Aorta (tissue), 5 donors: ENCODE measurements around the gene XXYLT1. TPM values are rescaled to one million over a fixed set of nuclear protein-coding genes. Genes with fewer than 3 reads are reported as not detected.
"Not testable (repeated sequence)": the region's sequence is repeated elsewhere in the genome, so short reads cannot be mapped to it uniquely, and the experiment has no call there.

ENCODE experiments used
- ATAC-seq: fragments of 200-7000 bp; cut with Tn5 transposase; one replicate; pipeline ENCODE4 v1.9.1; 2022; ENCODE audit warnings: moderate library complexity; ENCODE audit not compliant: low FRiP score
- DNase-seq, 2 donors: peaks; one replicate each; pipeline ENCODE4 v3.0.0-alpha.2; 2020
- H3K27ac ChIP-seq, 2 donors: one replicate each; pipeline ENCODE4 v1.5.1; 2013; ENCODE audit warnings: low read length in 2 of 2, mild to moderate bottlenecking in 2 of 2, moderate library complexity in 2 of 2, control low read depth in 1 of 2, inconsistent platforms in 1 of 2, low read depth in 1 of 2
- H3K27me3 ChIP-seq, 2 donors: one replicate each; pipeline ENCODE4 v1.6.1; 2013; ENCODE audit warnings: control low read depth in 1 of 2, low read length in 1 of 2, mild to moderate bottlenecking in 1 of 2, moderate library complexity in 1 of 2; ENCODE audit not compliant: insufficient read depth in 2 of 2, control insufficient read depth in 1 of 2
- H3K36me3 ChIP-seq, 2 donors: one replicate each; pipeline ENCODE4 v1.6.1; 2013; ENCODE audit warnings: control low read depth in 1 of 2, low read length in 1 of 2, mild to moderate bottlenecking in 1 of 2; ENCODE audit not compliant: insufficient read depth in 2 of 2, control insufficient read depth in 1 of 2
- H3K4me1 ChIP-seq, 2 donors: one replicate each; pipeline ENCODE4 v1.6.1; 2013; ENCODE audit warnings: low read length in 2 of 2, control low read depth in 1 of 2, mild to moderate bottlenecking in 1 of 2, moderate library complexity in 1 of 2; ENCODE audit not compliant: insufficient read depth in 2 of 2, control insufficient read depth in 1 of 2
- H3K4me3 ChIP-seq, 2 donors: one replicate each; pipeline ENCODE4 v1.5.1; 2013; ENCODE audit warnings: low read length in 2 of 2, control low read depth in 1 of 2, mild to moderate bottlenecking in 1 of 2
- H3K9me3 ChIP-seq: one replicate; pipeline ENCODE4 v1.6.1; 2013; ENCODE audit warnings: mild to moderate bottlenecking, low read length; ENCODE audit not compliant: control insufficient read depth
- WGBS, 2 donors: extraction: QIAGEN DNeasy Blood & Tissue Kit; methylation state at CpG; one replicate each; pipeline ENCODE4 v1.1.7; 2013; 5-methylcytosine and 5-hydroxymethylcytosine counted together
- intact Hi-C, 2 donors: fragments of 100-400 bp; cut with DNase I; formaldehyde crosslinking; loops; one replicate each; pipeline versions ENCODE4 v1.14.2 to v1.15.0; 2022
- polyA plus RNA-seq, 2 donors: library from polyadenylated mRNA; stranded (reverse); fragments of 200-250 nt; gene quantifications; one replicate each; pipeline ENCODE4 v1.2.3, GENCODE V29; 2013
- total RNA-seq, 2 donors: library from RNA; stranded (reverse); fragmentation: NEBNext Ultra II Directional; extraction: Animal tissue kit (Norgen Biotek cat#: 25700); gene quantifications; one replicate each; pipeline ENCODE4 v1.2.1, GENCODE V29; 2021
- donor health status: healthy with polysubstance abuse.
- donor health status: Bipolar disorder and iron deficiency.
- donor health status: DM: no; HTN: no; CAD: no.
- donor health status: DM: no; HTN: no; CAD: no.
- donor health status: DM: yes; HTN: yes; CAD: no.

Gene XXYLT1
- total and polyA plus RNA-seq, 4 donors: 2.3 to 15.0 (median 6.9) TPM

DNA sequence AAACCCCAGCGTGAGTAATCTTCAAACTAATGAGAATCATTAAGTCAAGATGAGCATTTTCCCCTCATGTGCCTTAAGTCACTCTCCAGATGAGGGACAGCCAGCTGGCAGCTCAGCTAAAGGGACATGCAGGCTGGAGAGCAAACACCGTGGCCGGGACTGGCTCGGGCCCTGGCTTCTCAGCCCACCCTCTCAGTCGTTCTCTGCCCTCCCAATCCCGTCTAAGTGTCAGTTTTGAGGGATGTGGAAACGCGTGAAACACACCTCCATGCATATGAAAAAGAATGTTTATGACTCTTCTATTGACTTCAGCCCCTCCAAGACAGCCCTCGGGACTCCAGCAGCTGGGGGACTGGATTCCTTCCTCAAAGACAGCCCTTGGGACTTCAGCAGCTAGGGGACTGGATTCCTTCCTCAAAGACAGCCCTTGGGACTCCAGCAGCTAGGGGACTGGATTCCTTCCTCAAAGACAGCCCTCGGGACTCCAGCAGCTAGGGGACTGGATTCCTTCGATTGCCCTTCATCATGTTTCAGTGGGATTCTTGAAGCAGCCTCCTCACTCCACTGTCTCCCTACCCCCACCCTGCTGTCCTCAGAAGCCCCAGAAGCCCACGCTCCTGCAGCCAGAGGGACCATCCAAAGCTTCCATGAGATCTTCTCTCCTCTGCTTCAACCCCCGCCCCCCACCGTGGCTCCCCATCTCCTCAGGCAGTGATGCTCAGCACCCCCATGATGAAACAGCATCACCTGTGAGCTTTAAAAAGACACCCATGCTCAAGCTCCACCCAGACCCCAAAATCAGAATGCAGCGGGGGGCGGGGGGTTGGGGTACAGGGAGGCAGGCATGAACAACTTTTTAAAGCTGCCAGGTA lies 228.9 kb downstream of the XXYLT1 start:
- ATAC-seq (no peak), DNase-seq (no peak)
- intact Hi-C loops: no loop called here
- WGBS, 2 donors: 55 to 68% methylated on average over 16 of the region's 16 CpGs
- H3K27me3 ChIP-seq: no peaks in the 10 kb centered on the region
- no peaks in the 10 kb centered on the region for H3K4me1 ChIP-seq
- no peak overlapping the region for H3K27ac ChIP-seq
- no peaks in the 10 kb centered on the region for H3K9me3 ChIP-seq
- H3K36me3 ChIP-seq: no peaks in the 10 kb centered on the region
- no peak overlapping the region for H3K4me3 ChIP-seq

DNA sequence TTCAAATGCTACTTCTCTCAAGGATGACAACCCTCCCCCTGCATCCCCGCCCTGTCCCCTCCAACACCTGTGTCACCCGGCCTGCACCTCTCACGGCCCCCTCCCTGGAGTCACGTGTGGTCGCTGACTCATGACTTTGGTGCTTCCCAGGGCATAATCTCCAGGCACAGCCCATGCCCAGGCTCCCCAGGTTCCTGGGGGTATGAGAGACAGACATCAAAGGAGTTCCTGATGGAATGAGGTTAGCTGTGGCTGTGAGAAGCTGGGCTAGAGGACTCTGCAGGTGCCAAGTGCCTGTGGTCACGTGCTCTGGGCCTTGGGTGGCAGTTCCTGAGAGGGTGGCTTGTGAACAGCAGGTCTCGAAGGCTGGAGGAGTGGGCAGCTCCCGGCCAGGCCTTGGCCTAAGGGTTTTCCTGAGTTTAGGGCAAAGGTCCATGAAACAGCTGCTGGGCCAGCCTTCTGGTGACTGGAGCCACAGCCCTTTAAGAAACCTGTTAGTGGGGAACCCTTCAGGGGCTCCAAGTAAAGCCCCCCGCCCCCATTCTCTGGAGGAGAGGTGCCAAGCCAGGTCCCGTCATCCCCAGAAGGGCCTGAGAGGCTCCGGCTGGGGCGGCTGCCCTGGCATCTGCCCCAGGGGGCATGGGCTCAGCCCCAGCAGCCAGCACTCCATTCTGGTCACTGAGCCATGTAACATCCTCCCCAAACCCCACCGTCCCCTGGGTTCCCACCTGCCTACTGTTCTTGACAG lies 230.0 kb downstream of the XXYLT1 start:
- Histone ChIP-seq H3K27me3 (no peaks in the 10 kb centered on the region), H3K9me3 (no peaks in the 10 kb centered on the region), H3K36me3 (no peaks in the 10 kb centered on the region), H3K4me1 (no peaks in the 10 kb centered on the region), H3K27ac (no peak overlapping the region), H3K4me3 (no peak overlapping the region)
- DNase-seq (no peak), ATAC-seq (no peak)
- intact Hi-C loops: no loop called here
- 85 to 90% methylated on average over 13 of the region's 13 CpGs for WGBS, 2 donors

DNA sequence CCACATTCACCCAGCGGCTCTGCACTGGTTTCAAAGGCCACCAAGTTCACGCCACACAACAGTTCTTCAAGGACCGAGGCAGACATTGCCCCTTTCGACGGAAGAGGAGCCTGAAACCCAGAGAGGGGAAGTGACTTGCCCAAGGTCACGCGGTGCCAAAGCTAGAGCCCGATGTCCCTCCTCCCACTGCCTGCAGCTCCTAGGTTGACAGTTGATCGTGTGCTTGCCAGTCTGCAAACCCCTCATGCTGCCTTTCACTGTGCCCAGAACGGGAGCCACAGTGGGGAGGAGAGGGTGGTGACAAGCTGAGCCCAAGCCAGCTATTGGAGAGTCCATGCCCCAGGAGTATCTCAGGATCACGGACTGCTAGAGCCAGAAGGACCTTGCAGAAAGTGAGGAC lies 230.9 kb downstream of the XXYLT1 start:
- peak in 1 of 2 donors; percentile 67 for DNase-seq
- WGBS, 2 donors: 83 to 91% methylated on average over 11 of the region's 11 CpGs
- Histone ChIP-seq H3K36me3 (no peaks in the 10 kb centered on the region), H3K27me3 (no peaks in the 10 kb centered on the region), H3K9me3 (no peaks in the 10 kb centered on the region), H3K4me3 (no peak overlapping the region), H3K27ac (no peak overlapping the region), H3K4me1 (no peaks in the 10 kb centered on the region)
- intact Hi-C loops: no loop called here
- no peak for ATAC-seq

DNA sequence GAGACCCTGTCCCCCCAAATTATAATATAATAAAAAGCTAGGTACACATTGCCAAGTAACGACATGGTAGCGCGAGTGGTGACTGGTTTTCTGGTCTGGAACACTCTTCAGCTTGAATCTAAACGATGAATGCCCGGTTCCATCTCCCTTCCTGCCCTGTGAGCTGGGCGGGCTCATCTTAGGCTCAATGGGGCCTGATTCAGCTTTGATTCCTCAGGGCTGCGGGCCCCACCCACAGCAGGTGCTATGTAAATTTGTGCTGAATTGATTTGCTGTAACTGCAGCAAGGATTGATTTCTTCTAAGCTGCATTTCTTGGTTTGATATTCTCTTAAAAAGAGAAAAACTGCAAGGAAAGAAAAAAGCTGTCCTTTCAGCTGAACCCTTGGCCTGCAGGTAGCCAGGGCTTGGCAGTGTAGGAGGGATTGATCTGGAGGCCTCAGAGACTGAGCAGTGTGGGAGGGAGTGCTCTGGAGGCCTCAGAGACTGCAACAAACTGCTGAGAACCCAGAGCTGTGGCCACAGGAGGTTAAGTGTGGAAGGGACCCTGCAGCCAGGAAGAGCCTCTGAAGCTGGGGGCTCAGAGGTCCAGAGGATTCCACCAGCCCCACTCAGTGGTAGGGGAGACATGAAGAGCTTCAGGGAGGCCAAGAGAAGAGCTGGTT lies 231.6 kb downstream of the XXYLT1 start:
- H3K27me3 ChIP-seq: no peaks in the 10 kb centered on the region
- no peaks in the 10 kb centered on the region for H3K9me3 ChIP-seq
- H3K4me3 ChIP-seq: no peak overlapping the region
- no peak overlapping the region for H3K27ac ChIP-seq
- DNase-seq (no peak), ATAC-seq (no peak)
- 81 to 89% methylated on average over 7 of the region's 7 CpGs for WGBS, 2 donors
- no peaks in the 10 kb centered on the region for H3K4me1 ChIP-seq
- no peaks in the 10 kb centered on the region for H3K36me3 ChIP-seq
- intact Hi-C loops: no loop called here

DNA sequence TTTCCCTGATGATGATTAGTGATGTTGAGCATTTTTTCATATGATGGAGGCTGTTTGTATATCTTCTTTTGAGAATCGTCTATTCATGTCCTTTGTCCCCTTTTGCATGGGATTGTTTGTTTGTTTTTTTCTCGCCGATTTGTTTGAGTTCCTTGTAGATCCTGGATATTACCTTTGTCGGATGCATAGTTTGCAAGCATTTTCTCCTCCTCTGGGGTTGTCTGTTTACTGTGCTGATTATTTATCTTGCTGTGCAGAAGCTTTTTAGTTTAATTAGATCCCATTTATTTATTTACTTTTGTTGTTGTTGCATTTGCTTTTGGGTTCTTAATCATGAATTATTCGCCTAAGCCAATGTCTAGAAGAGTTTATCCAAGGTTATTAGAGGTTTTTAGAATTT lies 232.8 kb downstream of the XXYLT1 start:
- no peak overlapping the region for H3K27ac ChIP-seq
- 71 to 86% methylated on average over 5 of the region's 5 CpGs for WGBS, 2 donors
- intact Hi-C loops: no loop called here

DNA sequence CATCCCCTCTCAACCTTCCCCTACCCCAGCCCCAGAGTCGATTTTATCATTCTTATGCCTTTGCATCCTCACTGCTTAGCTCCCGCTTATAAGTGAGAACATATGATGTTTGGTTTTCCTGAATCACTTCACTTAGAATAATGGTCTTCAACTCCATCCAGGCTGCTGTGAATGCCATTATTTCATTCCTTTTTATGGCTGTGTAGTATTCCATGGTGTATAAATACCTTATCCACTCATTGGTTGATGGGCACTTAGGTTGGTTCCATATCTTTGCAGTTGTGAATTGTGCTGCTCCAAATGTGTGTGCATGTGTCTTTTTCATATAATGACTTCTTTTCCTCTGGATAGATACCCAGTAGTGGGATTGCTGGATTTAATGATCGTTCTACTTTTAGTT lies 233.4 kb downstream of the XXYLT1 start:
- H3K4me3 ChIP-seq, H3K27me3 ChIP-seq, H3K4me1 ChIP-seq, DNase-seq, intact Hi-C loops, H3K36me3 ChIP-seq, ATAC-seq, H3K27ac ChIP-seq, H3K9me3 ChIP-seq: not testable (repeated sequence)
- WGBS, 2 donors: 93 to 94% methylated on average over 3 of the region's 3 CpGs

More for the DNA sequence above, 232.8 kb downstream of the XXYLT1 start:
- H3K4me3 ChIP-seq: no peak overlapping the region
- H3K4me1 ChIP-seq: no peaks in the 10 kb centered on the region
- no peaks in the 10 kb centered on the region for H3K27me3 ChIP-seq
- H3K36me3 ChIP-seq: no peaks in the 10 kb centered on the region
- ATAC-seq: no peak
- no peak for DNase-seq
- no peaks in the 10 kb centered on the region for H3K9me3 ChIP-seq

DNA sequence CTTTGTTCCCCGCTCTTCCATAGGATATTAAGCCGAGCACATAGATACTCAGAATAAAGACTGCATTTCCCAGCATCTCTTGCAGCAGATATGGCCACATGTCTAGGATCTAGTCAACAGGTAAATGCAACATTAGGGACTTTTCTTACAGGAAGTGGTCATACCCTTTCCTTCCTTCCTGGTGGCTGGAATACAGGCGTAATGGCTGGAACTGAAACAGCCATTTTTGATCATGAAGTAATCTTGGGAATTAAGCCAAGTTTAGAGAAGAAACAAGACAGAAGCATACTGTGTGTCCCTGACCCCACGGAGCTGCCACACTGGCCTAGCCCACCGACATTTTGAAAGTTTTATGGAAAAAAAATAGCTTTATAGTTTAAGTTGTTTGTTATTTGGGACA lies 234.0 kb downstream of the XXYLT1 start:
- H3K4me1 ChIP-seq: no peaks in the 10 kb centered on the region
- H3K9me3 ChIP-seq: no peaks in the 10 kb centered on the region

DNA sequence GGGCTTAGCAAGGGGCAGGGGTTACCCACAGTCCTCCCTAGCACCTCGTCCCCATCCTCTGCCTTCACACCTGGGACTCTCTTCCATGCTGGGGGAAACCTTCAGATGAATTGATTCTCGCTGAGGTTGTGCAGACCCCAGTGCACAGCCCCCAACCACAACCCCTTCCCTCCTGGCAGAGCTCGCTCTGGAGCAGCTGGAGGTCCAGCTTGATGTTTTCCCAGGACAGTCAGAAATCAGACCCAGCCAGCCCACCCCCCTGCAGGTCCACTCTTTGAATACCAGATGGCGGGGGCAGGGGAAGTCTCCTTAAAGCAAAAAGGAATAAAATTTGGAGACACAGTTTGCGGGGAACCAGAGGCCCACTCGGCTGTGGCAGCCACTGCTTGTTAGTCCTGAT lies 234.4 kb downstream of the XXYLT1 start:
- no peaks in the 10 kb centered on the region for H3K4me1 ChIP-seq
- DNase-seq: no peak
- H3K27ac ChIP-seq: no peak overlapping the region
- no peaks in the 10 kb centered on the region for H3K27me3 ChIP-seq
- no peaks in the 10 kb centered on the region for H3K9me3 ChIP-seq
- H3K36me3 ChIP-seq: no peaks in the 10 kb centered on the region
- H3K4me3 ChIP-seq: no peak overlapping the region
- ATAC-seq: no peak
- WGBS, 2 donors: 79 to 82% methylated on average over 6 of the region's 6 CpGs
- intact Hi-C loops: no loop called here

More for the DNA sequence above, 234.0 kb downstream of the XXYLT1 start:
- ATAC-seq (no peak), DNase-seq (no peak)
- no peaks in the 10 kb centered on the region for H3K27me3 ChIP-seq
- 86 to 87% methylated on average over 5 of the region's 5 CpGs for WGBS, 2 donors
- H3K27ac ChIP-seq: no peak overlapping the region
- no peaks in the 10 kb centered on the region for H3K36me3 ChIP-seq
- intact Hi-C loops: no loop called here
- no peak overlapping the region for H3K4me3 ChIP-seq
